Measurements from ENCODE around the gene UMAD1.

The UMAD1 gene

DNA sequence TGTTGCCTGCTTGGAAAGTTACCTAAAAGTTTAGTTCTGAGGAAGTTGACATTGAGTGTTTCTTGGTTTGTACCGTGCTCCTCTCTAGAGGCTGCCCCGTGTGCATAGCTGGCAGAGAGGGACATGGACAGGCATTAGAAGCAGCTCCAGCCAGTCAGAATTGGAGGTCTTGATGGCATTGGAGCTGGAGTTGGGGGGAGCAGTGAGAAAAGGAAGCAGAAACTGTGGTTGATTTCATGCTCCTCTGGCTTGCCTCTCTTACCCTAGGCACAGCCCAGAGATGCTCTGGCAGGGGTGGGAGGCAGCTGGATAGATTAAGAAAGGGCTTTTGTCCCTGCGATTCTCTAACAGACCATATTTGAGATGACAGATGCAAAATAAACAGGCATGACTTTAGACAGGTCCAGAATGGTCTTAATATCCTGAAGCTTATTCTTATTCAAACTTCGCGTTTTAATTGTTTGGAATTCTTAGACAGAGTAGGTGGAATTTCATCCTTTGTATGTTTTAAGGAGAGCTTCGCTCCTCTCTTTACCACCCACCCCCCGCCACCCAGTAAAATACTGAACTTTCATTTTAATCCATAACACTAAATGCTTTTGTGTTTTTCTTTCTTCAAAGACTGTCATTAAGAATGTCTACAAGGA, 254.6 kb downstream of the UMAD1 start:
- DNase-seq (ENCODE audit: low spot score): no peak

DNA sequence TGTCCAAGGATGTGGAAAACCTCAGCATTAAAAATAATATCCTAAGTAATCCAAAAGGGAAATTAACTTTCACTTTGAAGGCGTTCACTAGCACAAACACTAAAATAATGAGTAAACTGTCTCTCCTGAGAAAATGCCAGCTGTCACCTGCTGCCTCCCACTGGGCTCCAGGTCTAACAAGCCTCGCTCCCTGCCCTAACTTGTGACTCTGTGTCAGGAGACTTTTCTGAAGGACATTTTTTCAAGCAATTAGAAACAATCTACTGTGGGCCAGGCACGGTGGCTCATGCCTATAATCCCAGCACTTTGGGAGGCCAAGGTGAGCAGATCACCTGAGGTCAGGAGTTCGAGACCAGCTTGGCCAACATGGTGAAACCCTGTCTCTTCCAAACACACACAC, 255.2 kb downstream of the UMAD1 start:
- DNase-seq (ENCODE audit: low spot score): no peak

DNA sequence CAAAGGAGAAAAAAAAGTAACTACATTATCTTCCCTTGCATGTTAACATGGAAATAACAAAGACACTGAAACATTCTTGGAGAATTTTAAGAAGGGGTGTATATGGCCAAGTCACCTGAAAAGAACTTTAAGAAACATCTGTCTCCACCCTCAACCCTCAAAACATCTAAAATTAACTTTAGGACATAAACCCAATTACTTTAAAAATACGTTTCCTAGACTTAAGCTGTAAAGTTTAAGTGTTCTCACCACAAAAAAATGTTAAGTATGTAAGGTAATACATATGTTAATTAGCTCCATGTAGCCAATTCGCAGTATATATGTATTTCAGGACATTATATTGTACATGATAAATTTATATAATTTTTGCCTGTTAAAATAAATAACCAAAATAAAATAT, 257.0 kb downstream of the UMAD1 start:
- no peak for DNase-seq (ENCODE audit: low spot score)

DNA sequence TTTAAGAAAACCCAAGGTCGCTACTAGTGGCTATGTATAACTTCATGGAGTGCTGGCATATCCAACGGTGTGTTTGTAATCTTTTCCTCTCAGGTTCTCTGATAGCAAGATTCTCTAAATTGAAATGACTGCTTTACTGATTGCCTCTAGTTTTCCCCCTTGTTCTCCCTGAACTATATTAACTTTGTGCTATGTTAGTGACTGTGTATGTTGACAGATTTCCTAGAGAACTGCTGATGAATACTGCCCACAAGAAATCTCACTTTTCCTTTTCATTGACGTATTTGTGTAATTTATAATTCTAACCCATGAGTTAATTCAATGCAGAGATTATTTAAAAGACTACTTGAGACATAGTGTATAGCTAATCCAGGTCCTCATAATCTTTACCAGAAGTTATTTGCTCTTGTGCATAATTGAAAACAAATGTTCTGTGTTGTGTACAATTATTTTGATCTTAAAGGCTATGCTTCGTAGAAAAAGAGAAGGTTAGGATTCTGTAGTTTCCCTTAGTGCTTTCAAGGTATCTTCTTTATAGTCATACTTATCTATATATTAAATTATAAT, 257.5 kb downstream of the UMAD1 start:
- DNase-seq (ENCODE audit: low spot score): no peak

DNA sequence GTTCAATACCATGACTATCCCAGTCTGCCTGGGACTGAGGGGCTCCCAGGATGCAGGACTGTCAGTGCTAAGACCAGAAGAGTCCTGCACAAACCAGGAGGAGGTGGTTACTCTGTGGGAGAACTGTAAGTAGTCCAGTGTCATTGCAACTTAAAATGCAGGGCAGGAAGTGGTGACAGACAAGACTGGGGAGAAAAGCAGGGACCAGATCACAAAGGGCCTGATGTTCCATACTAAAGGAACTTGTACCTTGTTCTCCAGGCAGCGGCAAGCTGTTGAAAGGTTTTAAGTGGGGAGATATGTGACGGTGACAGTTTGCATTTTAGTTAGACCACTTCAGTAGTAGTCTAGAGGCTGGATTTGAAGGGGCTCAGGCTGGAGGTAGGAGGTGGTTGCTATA, 262.3 kb downstream of the UMAD1 start:
- DNase-seq (ENCODE audit: low spot score): no peak

DNA sequence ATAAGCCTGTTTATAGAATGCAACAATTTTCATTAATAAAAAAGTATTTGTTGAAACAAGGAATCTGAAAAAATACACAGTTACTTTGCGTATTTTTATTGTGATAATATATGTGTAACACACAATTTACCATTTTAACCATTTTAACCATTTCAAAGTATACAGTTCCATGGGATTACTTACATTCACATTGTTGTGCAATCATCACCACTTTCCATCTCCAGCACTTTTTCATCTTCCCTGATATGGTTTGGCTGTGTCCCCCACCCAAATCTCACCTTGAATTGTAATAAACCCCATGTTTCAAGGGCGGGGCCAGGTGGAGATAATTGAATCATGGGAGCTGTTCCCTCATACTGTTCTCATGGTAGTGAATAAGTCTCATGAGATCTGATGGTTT, 266.8 kb downstream of the UMAD1 start:
- DNase-seq (ENCODE audit: low spot score): no peak

DNA sequence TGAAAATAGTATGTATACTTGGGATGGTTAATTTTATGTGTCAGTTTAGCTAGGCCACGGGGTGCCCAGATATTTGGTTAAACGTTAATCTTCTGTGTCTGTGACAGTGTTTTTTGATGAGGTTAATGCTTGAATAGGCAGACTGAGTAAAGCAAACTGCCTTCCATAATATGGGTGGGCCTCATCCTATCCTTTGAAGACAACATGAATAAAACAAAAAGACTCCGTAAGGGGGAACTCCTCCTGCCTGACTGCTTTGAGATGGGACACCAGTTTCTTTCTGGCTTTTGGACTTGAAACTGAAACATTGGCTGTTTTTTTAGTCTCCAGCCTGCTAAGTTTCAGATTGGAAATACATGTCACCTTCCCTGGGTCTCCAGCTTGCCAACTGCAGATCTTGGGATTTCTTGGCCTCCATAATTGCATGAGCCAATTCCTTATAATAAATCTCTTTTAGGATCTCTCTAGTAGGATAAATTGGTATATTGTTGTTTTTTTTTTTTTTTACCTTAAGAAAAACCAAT, 268.1 kb downstream of the UMAD1 start:
- DNase-seq (ENCODE audit: low spot score): no peak

DNA sequence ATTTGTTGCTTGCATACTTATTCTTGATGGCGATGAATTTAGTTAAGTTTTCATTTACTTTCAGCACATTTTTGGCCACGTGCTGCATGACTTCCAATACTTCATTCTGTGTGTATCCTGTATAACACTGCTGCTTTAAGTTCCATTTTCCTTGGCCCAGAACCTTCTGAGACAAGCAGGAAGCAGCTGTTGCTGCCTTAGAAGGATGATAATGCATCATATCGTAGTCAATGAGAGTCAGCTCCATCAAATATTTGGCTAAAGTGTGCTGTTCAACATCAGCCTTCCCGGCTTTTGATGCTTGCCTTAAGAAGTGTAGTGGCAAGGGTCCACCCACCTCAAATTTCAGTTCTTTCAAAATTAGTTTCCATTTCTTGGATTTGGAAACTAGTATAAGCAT, 268.8 kb downstream of the UMAD1 start:
- no peak for DNase-seq (ENCODE audit: low spot score)

DNA sequence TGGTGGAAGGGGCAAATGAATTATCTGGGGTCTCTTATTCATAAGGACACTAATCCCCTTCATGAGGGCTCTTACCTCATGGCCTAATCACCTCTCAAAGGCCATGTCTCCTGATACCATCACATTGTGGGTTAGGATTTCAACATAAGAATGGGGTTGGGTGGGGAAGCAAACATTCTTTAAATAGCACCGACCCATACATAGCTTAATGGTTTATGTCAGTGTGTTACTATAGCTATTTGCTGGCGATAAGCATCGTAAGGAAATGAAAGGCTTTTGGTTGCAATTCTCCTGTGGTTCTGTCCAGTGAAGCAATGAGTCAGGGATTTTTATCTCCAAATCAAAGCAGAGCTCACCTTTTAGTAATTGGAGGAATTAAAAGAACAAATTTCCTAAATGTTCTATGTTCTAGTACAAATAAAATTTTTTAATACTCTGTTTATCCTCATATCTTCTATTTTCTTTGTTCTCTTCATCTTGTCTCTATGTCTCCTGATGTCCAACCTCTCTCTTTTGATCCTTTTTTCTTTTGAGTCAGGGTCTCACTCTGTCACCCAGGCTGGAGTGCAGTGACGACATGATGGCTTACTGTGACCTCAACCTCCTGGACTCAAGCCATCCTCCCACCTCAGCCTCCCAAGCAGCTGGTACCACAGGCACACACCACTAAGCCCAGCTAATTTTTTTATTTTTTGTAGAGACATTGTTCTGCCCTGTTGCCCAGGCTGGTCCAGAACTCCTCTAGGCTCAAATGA, 271.0 kb downstream of the UMAD1 start:
- DNase-seq (ENCODE audit: low spot score): peak; percentile 34

DNA sequence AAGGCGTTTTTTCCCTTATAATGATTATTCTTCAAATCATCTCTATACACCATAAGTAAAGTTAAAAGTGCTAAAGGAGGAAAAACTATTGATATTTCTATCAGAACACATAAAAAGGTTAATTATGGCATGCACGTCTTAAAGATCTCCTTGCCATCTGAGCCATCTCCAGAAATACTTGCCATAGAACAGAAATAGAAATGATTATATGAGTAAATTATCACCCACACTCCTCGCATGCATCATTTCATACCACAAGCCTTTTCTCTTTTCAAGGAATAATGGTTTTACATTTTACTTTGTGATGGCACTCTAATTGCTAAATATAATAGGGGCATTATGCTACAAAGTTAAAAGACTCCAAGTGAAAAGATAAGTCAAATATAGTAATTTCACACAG, 272.4 kb downstream of the UMAD1 start:
- DNase-seq (ENCODE audit: low spot score): no peak

DNA sequence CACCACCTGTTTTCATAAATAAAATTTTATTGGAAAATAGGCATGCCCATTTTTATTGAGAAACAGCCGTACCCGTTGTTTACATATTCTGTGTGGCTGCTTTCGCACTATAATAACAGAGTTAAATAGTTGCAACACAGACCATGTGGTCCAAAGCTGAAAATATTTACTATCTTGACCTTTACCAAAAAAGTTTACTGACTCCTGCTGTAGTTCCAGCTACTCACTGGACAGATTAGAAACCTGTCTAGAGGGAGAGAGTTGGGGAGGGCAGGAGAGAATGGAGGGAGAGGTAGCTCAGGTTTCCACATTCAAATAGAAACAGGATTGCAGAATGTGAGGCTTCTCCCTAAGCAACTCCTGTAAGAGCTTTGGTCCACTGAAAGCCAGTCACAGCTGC, 273.0 kb downstream of the UMAD1 start:
- DNase-seq (ENCODE audit: low spot score): peak; percentile 45

DNA sequence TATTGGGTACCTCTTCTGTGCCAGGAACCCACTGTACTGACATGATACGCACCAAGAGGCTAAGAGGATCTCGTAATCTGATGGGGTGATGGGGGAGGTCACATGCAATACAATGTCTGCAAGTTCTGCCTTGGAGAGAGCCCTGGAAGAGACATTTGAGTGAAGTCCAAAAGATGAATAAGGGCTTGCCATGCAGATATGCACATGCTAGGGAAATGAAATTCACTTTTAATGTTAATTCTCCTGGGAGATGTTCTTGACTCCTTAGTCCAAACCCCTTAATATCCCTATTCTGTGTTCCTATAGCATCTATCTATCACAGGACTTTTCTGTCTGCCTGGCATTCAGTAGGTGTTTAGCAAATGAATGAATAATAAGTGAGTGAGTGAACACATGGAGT, 274.0 kb downstream of the UMAD1 start:
- DNase-seq (ENCODE audit: low spot score): no peak

DNA sequence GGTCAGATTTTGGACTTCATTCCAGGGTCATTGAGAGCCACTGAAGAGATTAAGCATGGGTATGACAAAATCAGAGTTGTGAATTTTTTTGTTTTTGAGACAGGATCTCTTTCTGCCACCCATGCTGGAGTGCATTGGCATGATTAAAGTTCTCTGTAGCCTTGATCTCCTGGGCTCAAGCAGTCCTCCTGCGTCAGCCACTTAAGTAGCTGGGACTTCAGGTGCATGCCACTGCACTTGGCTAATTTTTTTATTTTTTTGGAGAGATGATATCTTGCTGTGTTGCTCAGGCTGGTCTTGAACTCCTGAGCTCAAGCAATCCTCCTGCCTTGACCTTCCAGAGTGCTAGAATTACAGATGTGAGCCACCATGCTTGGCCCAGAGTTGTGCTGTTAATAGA, 275.5 kb downstream of the UMAD1 start:
- DNase-seq (ENCODE audit: low spot score): no peak

DNA sequence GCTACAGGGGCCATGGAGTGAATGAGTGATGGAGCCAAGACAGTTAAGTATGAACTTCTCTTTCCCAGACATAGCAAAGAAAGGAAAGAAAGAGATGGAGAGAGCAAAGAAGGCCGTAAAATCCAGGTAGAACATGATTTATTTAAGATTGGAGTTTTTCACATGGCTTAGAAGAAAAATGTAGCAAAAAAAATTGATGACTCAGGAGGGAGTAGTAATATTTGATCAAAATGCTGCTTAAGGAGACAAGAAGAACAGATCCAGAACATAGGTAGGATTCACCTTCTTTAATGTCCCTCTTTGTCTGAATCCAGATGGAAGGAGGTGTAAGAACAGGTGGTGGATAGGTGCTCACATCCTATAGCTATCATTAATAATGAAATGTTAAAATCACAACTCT, 277.0 kb downstream of the UMAD1 start:
- no peak for DNase-seq (ENCODE audit: low spot score)

DNA sequence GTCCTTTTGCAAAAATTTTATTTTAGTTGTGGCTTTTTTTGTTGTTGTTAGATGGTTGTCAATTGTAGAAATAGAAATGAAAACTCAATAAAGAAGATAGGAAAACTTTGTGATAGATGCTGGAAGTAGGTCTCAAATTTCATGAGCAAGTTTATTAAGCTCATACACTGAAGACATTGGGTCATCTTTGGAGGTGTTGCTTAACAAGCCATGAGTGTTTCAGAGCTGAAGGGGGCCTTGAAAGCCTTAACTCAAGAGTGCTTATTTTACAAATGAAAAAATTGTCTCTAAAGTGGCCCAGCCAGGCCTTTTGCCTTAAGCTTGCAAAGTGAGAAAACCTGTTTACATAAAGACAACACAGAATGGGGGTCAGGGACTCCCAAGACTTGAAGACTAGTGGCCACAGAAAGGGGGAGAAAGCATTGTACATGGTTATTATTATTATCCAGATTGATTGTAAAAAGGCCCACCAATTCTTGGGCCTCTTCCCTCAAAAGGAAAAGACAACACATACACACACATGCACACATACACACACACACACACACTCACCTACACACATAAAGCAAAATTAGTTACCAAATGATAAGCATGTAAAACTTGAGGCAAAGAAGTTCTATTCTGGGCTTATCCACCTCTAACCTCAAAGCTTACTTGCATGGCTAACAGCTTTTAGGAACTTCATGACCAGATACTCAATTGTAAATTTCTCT, 278.3 kb downstream of the UMAD1 start:
- no peak for DNase-seq (ENCODE audit: low spot score)

DNA sequence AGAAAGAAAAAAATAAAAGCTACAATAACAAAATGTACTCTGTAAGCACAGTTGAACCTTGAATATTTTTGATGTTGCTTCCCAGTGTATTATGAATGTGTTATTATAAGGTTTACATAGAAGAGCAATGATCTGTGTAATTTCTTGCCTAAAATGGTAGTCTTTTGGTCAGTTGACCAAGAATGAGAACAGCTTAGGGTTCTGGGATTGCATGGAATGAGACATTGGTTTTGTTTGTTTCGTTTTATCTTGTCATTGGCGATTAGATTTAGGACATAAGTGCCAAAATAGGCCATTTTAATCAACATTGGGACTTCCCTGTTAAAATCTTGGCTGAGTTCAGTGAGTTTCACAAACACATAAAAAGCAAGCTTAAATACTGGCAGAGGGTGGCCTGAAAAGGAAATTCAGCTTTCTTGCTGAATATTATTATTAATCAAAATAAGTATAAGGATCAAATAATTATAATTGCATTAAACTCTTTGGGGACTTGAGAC, 278.9 kb downstream of the UMAD1 start:
- no peak for DNase-seq (ENCODE audit: low spot score)

DNA sequence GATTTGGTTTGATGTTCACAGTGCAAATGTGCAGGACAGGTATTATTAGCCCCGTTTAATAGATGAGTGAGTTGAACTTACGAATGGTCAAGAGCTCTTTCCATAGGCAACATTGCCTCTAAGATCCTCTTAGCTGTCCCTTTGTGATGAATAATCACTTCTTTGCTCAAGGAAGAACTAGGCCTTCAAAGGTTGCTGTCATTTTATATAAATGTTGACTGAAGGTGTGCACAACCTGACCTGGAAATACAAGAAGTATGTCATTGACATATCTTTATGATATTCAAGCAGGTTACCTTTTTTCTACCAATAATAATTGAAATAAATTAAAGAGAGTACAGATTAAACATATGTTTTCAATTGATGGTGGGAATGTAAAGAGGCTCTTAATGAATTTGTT, 279.5 kb downstream of the UMAD1 start:
- no peak for DNase-seq (ENCODE audit: low spot score)

DNA sequence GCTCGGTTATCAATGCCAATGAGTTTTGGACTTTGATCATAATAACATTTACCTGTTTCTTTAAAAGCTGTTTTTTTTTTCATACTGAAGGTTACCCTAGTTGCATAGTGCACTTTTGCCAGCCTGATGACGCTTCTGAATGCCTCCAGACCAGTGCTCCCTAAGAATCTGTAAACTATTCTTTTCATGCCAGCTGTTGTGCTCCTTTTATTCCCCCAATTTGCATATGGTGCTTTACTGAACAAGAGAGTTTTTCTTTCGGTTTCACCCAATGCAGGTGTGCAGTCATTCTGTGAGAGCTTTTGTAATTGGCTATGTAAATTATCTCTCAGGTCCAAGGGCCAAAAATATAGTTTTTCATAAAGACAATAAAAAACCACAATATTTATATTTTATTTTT, 279.9 kb downstream of the UMAD1 start:
- DNase-seq (ENCODE audit: low spot score): no peak

DNA sequence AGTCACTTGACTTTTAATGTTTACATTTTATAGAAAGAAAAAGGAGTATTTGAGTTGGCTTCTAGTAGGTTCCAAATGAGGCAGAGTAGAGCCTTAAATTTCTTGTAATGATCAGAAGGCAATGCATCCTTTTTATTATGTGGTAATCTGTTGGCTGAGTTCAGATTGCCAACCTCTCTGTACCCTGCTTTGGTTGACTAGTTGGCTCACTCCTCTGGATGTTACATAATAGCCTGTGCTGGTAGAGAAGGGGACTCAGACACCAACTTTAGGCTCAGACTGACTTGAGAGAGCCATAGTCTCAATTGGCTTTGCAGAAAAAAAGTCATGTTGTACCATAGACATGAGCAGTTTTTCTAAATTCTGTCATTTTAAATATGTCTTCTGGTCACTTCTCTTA, 281.3 kb downstream of the UMAD1 start:
- DNase-seq (ENCODE audit: low spot score): no peak

DNA sequence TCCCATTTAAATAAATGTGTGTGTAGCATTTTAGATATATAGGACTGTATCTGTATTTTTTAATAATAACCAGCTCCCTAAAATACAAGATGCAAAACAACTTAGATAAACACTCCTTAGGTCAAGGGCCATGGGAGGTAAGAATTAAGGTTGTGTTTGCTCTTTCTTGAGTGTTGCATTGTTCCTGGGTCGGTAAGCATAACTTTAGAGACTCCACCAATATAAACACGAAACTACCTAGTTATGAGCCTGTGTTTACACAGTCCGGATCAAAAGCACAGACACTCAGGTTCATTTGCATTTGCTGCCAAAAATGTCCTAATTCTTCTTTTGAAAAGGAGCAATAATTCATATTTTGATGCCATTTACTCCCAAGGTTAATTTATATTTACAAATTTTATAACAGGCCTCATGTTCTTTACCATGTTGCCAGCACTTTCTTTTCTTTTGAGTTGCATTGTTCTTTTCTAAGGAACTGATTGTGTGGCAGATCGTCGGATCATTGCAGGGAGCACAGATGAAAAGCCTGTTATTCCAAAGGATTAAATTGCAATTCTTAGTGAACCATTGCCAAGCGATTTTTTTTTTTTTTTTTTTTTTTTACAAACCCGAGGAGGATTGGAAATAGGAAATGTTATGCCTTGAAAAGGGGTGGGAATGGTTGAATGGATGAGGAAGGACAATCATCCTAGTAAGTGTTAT, 282.3 kb downstream of the UMAD1 start:
- DNase-seq (ENCODE audit: low spot score): no peak

DNA sequence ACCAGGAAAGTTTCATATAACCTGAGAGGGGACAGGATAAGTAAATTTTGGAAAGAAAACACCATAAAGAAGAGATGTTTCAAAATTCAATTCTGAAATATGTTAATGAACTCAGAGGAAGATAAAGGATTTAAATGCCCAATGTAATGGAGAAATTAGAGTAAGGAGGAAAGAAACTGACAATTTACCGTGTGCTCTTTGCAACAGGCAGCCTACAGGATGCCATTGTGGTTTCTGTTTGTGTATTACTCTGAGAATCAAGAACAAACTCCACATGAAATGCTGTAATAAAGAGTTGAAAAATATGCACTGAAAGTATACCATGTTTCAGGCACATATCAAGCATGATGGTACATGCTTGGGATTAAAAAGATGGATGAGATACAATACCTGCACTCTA, 283.3 kb downstream of the UMAD1 start:
- no peak for DNase-seq (ENCODE audit: low spot score)

DNA sequence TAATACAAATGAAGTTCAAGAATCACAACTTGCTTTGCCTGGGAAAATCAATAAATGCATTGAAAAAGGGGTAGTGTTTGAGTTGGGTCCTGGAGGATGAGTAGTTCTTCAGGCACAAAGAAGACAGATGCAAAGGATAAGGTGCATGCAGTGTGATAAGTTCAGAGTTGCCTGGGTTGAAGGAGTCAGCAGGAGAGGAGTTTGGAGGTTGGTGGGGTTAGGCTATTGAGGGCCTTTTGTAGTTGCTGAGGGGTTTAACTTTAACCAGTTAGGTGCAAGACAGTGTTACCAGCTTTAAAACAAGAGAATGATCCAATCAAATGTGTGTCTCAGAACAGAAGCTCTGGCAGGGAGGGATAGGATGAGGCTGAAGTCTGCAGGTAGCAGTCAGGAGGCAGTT, 283.8 kb downstream of the UMAD1 start:
- no peak for DNase-seq (ENCODE audit: low spot score)
